ENCODE measurements around the gene SAMD13.

DNA sequence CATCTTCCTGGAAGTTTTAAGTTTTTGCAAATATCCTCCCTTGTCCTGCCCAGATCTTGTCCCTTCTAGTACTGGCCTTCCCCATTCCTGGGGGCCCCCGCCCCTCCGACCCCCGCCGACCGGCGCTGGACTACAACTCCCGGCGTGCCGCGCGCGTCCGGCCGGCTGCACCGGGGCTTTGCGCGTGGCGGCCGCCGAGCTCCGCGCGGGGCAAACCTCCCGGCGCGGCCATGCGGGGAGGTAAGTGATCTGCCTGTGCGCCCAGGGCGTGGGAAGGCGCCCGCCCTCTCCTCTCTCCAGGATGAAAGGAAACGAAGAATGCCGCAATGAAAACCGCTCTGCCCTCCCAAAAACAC lies 3.2 kb upstream of the SAMD13 start:
- TF ChIP-seq, protein P1, sequence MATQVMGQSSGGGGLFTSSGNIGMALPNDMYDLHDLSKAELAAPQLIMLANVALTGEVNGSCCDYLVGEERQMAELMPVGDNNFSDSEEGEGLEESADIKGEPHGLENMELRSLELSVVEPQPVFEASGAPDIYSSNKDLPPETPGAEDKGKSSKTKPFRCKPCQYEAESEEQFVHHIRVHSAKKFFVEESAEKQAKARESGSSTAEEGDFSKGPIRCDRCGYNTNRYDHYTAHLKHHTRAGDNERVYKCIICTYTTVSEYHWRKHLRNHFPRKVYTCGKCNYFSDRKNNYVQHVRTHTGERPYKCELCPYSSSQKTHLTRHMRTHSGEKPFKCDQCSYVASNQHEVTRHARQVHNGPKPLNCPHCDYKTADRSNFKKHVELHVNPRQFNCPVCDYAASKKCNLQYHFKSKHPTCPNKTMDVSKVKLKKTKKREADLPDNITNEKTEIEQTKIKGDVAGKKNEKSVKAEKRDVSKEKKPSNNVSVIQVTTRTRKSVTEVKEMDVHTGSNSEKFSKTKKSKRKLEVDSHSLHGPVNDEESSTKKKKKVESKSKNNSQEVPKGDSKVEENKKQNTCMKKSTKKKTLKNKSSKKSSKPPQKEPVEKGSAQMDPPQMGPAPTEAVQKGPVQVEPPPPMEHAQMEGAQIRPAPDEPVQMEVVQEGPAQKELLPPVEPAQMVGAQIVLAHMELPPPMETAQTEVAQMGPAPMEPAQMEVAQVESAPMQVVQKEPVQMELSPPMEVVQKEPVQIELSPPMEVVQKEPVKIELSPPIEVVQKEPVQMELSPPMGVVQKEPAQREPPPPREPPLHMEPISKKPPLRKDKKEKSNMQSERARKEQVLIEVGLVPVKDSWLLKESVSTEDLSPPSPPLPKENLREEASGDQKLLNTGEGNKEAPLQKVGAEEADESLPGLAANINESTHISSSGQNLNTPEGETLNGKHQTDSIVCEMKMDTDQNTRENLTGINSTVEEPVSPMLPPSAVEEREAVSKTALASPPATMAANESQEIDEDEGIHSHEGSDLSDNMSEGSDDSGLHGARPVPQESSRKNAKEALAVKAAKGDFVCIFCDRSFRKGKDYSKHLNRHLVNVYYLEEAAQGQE (IDR thresholded peaks at IDR 0.05; ENCODE audit: low read depth), result no peak
- TF ChIP-seq RAD21 (IDR thresholded peaks at IDR 0.05; ENCODE audit: low read depth), result no peak
- no peak for TF ChIP-seq NFIC (IDR thresholded peaks at IDR 0.05)

Measured in Ishikawa (cell line).